Fibroblast of the conjunctiva (primary cell): ENCODE measurements around the gene ZNF827.

Experiments
- DNase-seq: peaks from one replicate; pipeline ENCODE4 v3.0.0-alpha.2; 2010; ENCODE audit warnings: low read depth

The ZNF827 gene

GRCh38 chr4:145935253-145936141 is 3.1 kb downstream of the ZNF827 start:
- DNase-seq, result no peak

DNA sequence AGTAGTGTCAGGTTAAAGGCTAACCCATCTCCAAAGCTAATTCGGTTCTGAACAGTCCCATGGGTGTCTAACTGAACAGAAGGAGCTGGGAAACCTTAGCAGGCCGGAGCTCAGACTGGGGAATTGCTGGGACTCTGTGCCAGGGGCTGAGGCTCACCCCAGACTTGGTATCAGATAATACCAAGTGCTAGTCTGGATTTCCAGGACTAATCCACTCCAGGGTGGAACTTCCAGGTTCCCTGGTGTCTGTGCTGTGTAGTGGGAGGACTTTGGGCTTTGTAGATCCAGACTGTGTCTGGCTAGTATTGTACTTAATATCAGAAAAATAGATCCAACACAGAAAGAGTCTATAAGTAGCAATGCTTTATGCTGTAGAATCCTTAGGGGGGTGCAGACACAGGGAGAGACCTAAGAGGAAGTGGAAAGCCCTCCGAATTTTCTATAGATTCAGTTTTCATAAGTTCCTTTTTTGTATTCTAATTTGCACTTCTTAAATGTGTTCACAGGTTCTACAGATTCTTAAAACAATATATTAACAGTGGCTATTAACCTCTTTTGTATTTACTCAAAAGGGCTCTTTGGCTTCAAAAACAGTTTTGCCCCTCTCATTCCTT is 4.1 kb downstream of the ZNF827 start:
- DNase-seq, result no peak

- DNase-seq, result no peak
These were observed 5.5 kb downstream of the ZNF827 start for GRCh38 chr4:145933134-145933533.

GRCh38 chr4:145931403-145931802 is 7.2 kb downstream of the ZNF827 start:
- no peak for DNase-seq

- no peak for DNase-seq
These were observed 8.0 kb downstream of the ZNF827 start for GRCh38 chr4:145930592-145930991.

GRCh38 chr4:145929415-145930178 is 9.0 kb downstream of the ZNF827 start:
- DNase-seq, result no peak

- no peak for DNase-seq
These were observed 9.9 kb downstream of the ZNF827 start for GRCh38 chr4:145928748-145929147.

DNA sequence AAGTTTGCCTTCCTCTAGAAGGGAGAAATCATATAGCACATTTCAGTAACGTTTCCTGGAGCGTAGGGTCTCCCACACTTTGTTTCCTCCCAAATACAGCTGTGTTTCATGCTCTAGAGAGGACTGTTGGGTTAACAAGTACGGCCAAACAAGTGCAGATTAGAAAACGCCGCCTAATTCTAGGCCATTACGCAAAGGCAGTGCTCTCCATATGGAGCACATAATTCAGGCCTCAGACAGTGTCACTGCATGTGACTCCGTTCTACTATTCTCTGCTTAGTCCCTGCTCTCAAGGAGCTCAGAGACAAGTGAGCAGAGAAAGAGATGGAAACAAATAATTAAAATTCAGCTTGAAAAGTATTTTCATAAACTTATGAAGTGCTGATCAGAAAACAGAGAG is 11.6 kb downstream of the ZNF827 start:
- no peak for DNase-seq

DNA sequence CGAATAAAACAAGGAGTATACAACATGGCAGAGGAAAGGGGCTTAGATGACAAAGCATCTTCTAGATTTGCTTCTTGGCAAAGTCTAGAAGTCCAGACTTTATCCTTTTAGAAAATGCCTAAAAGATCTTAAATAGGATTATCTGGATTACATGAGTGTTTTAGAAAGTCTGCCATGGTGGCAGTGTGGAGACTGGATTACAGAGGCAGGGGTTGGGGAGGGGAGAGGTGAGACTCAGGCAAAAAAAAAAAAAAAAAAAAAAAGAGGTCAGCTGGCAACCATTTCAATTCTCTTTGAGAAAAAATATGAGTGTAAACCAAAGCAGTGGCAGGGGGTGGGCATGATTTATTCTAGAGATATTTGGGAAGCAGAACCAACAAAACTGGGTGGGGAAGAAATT is 17.4 kb downstream of the ZNF827 start:
- DNase-seq, result no peak

DNA sequence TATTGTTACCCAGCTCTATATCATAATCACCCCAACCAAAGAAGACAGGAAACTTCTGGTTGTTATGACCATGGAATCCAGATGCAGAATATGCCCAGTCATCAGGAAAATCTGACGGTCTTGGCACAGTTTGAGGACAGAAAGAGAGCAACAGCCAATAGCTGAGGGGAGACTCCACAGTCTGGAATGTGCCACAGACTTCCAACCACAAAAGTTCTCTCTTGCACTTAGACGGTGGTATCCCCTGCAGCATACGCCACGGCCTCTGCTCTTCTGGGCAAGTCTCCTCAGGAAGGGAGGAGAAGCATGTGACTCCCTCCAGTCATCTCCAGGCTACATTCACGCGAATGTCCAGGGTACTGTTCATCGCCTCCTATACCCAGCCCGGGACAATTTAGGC is 18.4 kb downstream of the ZNF827 start:
- peak; percentile 75 for DNase-seq

DNA sequence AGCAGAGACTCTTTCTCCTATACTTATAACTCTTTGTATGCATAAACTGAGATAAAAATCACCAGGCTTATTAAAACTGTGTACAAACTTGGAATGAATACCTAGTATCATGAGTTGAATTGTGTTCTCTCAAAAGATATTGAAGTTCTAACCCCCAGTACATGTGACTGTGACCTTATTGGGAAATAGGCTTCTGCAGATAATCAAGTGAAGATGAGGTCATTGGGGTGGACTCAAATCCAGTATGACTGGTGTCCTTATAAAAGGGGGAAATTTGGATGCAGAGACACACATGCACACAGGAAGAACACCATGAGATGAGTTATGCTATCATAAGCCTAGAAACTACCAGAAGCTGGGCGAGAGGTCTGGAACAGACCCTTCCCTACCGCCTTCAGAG is 26.2 kb downstream of the ZNF827 start:
- DNase-seq, result no peak

- DNase-seq, result no peak
These were observed 28.9 kb downstream of the ZNF827 start for GRCh38 chr4:145909773-145910172.

DNA sequence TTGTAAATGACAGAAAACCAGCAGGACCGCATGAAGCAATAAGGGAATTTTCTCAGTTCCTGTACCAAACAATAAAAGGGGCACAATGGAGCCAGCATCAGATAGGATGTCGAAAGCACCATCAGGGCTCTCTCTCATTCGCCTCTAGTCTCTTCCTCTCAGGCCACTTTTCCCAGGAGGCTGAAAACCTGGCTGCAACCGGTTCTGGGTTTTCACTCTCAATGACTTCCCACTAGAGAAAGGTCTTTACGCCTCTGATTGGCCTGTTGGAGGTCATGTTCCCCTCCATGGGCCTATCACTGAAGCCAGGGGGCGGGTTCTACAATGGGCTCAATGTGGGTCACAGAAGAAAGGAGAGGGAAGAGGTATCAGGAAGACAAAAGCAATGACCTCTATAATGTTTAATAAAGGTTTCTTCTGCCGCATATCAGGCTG is 29.3 kb downstream of the ZNF827 start:
- no peak for DNase-seq

GRCh38 chr4:145907812-145908211 is 30.8 kb downstream of the ZNF827 start:
- DNase-seq, result no peak

- DNase-seq, result no peak
These were observed 31.2 kb downstream of the ZNF827 start for GRCh38 chr4:145907390-145907789.

GRCh38 chr4:145904413-145905177 is 34.0 kb downstream of the ZNF827 start:
- no peak for DNase-seq

- no peak for DNase-seq
These were observed 36.1 kb downstream of the ZNF827 start for GRCh38 chr4:145902522-145902921.

DNA sequence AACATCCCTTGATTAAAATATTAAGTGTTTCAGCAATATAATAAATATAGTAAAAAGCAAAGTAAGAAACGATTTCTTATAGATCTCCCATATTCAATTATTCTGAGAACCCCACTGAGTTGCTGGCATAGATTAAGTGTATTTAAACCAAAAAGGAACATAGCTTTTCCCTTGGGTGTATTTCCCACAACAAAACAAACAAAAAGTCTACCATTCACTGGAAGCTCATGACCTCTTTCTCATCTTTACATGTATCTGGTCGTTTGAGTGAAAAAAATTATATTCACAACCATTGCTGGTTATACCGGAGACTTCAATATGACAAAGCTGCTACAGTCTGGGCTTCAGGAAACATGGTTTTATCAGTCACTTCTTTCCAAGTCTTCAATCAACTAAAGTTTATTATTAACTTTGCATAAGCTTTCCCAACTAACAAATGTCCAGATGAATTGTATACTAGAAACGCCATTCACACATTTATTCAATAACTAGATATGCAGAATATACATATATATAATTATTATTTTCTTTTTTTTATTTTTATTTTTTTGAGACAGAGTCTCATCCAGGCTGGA is 38.6 kb downstream of the ZNF827 start:
- DNase-seq, result no peak

GRCh38 chr4:145898926-145899531 is 39.6 kb downstream of the ZNF827 start:
- no peak for DNase-seq

- DNase-seq, result no peak
These were observed 40.2 kb downstream of the ZNF827 start for GRCh38 chr4:145898466-145898865.

DNA sequence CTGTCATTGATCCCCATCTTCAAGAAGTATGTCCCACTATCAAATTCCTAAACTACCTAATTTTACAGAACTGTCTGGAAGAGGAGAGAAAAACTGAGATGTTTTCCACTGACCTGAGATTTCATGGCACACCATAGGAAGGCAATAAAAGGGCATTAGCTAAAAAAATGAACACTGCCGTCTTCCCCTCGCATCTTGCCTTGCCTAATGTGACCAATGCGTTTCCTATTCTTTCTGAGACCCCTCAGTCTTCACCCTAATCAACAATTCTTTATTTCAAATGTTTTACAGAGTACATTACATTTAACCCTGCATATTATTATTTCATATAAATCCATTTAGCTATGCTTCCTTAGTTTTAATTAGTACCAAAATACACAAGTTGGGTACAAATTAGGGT is 43.6 kb downstream of the ZNF827 start:
- no peak for DNase-seq
